SK-MEL-5 (cell line): ENCODE results near the gene HECTD4. TPM values are rescaled to one million over a fixed set of nuclear protein-coding genes. Genes with fewer than 3 reads are reported as not detected.

Experiments
- DNase-seq: peaks from one replicate; pipeline ENCODE4 v3.0.0-alpha.2; 2016; ENCODE audit warnings: low read depth, low spot score
- in situ Hi-C: cut with HindIII; loops from 2 replicates; pipeline ENCODE4 v1.10.0; 2016; ENCODE audit warnings: low sequenced_read_pairs, high pct_unique_total_duplicates, low pct_unique_long_range_greater_than_20kb
- total RNA-seq: library from RNA; depleted of rRNA; stranded (reverse); fragments of >200 nt; shearing (Covaris generic); gene quantifications from 2 replicates; pipeline ENCODE4 v1.2.3, GENCODE V29; 2014

The HECTD4 gene
- total RNA-seq, 1 experiment from 2014 or later, result 8.4 TPM

DNA sequence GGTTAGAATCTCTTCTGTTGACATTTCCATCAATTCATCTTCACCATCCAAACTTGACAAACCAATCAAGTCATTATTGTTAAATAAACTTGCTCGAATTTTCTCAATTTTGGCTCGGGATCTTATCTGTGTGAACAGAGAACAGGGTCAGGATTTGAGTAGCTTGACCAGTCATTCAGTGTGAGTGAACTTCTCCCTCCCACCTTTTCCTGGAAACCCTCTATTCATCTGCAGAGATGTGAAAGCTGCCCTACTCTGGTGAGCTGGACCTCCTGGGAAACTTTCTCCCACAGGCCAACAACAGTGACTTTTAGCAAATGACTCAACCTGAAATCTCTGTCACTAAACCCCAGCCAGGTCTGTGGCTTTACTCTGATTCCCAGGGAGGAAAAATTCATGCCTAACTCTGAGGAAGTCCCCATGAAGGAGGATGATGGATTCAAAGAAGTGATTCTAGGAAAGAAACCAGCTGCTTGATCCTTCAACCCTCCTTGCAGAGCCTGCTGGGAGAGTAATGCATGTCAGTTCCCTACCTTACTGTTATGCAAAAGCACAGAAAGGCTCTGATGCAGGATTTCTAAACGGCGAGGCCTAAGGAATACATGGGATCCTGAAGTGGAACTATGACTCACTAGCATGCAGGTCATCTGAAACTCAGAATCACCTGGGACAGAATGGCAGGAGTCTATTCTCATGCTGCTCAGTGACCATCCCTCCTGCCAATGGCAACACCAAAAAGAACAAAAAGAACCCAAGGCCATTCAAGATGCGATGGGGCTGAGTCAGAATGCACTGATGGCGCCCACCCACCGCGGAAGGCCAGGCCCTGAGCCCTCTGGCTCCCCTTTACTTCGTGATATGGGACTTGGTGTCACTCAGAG is 198.8 kb downstream of the HECTD4 start:
- in situ Hi-C loops, result no loop called here
- peak; percentile 9 for DNase-seq

GRCh38 chr12:112182499-112182898 is 199.7 kb downstream of the HECTD4 start:
- in situ Hi-C loops, result no loop called here
- peak; percentile 63 for DNase-seq

- in situ Hi-C loops, result no loop called here
- no peak for DNase-seq
Observed at GRCh38 chr12:112180422-112180821, 201.8 kb downstream of the HECTD4 start.

- in situ Hi-C loops, result no loop called here
- DNase-seq, result no peak
Observed at GRCh38 chr12:112179916-112180315, 202.3 kb downstream of the HECTD4 start.

DNA sequence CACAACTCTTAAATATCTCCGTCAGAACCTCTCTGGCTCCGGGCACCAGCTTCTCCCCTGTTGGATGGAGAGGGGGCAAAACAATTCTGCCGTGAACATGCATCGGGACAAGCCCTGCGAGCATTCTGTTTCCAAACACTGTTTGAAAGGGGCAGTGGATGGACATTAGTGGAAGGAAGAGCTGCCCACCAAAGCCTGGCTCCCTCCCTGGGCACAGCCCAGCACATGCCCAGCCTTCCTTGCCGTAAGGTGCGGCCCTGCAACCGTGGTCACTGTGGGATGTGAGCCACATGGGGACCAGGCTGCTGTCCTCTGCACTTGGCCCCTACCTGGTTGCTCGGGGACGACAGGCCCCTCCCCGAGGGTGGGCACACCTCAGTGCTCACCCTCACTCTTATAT is 202.9 kb downstream of the HECTD4 start:
- in situ Hi-C loops, result no loop called here
- DNase-seq, result no peak

GRCh38 chr12:112178796-112179195 is 203.4 kb downstream of the HECTD4 start:
- no peak for DNase-seq

DNA sequence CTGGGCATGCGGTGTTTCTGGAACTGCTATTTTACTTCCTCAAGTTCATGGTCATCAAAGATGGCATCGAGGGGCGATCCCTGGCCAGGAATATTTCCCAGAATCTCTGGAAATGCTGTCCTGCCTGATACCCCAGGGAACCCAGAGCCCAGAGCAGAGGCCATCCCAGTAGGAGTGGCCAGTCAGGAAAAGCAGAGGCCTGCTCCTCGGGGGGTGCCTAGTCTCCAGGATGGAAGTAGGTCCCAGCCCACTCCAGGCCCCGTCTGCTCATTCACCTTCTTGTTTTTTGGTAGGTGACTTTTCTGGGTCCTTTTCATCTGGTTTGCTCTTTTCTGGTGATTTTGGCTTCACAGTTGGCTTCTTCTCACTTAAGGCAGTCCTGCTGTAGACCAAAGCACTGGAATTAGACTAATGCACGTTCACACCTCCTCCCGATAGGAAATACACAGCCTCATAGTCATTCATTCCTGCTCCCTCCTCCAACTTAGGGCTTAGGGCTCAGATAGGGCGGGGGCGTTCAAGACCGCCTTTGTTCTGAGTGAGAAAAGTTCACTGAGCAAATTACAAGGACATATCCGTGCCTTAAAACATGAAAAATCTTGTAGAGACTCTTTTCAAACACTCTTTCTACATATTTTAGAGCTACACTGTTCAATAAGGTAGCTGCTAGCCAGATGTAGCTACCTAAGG is 205.8 kb downstream of the HECTD4 start:
- DNase-seq, result no peak

More at GRCh38 chr12:112178796-112179195, 203.4 kb downstream of the HECTD4 start:
- in situ Hi-C loops, result no loop called here

GRCh38 chr12:112175361-112176155 is 206.7 kb downstream of the HECTD4 start:
- in situ Hi-C loops, result no loop called here
- no peak for DNase-seq

More for the DNA sequence above, 205.8 kb downstream of the HECTD4 start:
- in situ Hi-C loops, result no loop called here

- in situ Hi-C loops, result no loop called here
- no peak for DNase-seq
Observed at GRCh38 chr12:112172556-112173324, 209.5 kb downstream of the HECTD4 start.

GRCh38 chr12:112170971-112171596 is 211.1 kb downstream of the HECTD4 start:
- in situ Hi-C loops, result no loop called here
- DNase-seq, result no peak

GRCh38 chr12:112170376-112170775 is 211.9 kb downstream of the HECTD4 start:
- in situ Hi-C loops, result no loop called here
- peak; percentile 18 for DNase-seq

- no peak for DNase-seq
- in situ Hi-C loops, result no loop called here
Observed at GRCh38 chr12:112169966-112170365, 212.3 kb downstream of the HECTD4 start.

DNA sequence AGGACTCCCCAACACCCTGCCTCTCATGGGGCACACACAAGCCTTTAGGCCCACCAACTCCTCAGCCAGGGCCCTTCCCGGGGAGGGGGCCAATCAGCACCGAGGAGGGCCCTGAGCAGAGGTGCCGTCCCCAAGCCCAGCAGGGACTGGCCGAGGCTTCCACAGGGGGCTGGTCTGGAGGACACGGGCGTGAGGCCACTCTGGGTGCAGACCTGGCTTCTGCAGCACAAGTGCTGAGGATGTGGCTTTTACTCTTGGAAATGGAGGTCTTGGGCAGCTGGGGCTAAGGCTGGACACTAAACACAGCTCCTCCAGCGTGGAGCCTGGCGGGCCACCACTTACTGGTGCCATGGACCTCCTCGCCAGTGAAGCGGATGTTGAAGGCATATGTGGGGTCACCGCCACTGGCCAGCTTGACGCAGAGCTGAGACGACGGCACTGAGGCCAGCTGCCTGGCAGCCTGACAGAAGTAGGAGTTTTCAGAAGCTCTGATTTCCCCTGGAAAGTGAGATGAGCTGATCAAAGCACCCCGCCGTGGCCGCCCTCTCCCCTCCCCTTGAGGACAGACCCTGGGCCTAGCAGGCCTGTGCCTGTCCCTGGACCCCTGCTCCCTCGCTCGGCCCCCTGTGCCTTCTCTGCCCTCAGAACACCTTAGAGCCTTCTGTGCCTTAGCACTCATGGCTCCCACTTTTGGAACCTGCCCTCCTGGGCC is 212.9 kb downstream of the HECTD4 start:
- no peak for DNase-seq
- in situ Hi-C loops, result no loop called here

DNA sequence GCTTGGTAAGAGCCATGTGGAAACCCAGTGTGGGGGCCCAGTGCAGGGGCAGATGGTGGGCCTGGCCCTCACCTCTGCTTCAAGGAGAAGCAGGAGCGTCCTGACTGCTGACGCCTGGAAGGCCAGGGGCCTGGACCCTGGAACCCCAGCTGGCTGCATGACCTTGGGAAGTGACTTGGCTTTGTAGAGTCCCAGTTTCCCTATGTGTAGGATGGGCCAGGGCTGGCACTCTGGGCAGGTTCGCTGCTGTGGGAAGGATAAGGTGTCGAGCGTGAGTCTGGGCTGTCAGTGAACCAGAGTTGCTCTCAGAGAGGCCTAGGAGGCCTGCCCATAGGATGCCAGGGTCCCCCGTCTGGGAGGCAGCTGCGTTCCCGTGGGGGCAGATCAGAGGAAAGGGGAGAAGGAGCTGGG is 213.7 kb downstream of the HECTD4 start:
- DNase-seq, result no peak
- in situ Hi-C loops, result no loop called here

DNA sequence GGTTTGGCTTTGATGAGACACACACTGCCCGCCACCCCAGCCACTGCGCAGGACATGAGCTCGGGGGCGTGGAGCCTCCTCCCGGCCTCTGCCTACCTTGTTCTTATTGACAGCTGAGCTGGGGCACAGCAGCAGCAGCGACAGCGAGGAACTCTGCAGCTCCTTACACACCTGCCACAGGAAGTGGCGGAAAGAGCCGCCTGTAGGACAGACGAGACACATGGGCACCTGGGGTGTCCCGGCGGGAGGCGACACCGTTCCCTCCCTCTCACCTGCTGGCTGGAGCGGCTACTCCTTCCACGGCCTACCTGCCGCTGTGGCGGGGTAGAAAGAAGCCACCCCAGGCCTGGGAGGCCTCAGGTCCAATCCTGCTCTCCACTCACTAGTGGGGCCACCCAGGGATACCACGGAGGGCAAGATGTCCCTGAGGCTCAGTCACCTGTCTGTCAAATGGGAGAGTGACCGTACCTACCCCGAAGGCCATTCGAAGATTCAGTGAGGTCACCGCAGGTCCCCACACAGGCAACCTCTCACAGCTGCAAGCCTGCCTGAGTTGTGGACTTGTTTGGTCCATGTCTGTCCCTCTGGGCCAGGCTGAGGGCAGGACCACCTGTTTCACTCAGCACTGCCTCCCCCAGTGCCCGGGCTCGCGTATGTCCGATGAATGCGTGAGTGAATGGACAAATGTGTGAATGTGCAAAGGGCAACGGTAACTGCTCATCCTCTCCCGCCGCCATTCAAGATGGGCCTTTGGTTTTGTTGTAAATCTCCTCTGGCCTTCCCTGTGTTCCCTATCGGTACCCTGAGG is 214.3 kb downstream of the HECTD4 start:
- in situ Hi-C loops, result no loop called here
- DNase-seq, result no peak

DNA sequence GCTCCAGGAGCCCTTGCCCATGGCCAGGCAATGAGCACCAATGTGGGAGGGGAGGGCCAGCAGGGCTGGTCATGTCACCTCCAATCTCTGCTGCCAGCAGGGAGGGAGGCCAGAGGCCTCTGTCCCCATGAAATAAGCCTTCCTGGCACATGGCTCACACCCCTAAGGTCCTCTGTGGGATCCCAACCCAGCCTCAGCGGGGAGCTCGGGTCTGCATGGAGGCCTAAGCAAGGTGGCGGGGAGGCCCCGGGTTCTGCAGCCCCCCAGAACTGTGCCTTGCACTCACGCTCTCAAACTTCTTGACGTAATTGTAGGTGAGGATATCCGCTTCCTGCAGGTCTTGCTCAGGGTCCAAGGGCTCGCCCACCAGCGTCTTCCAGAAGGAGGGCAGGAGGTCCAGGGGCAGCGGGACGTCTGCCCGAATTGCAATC is 215.2 kb downstream of the HECTD4 start:
- in situ Hi-C loops, result no loop called here

More for the DNA sequence above, 215.2 kb downstream of the HECTD4 start:
- no peak for DNase-seq
